ENCODE measurements around the gene NDC80.
"Not testable (repeated sequence)": the region's sequence is repeated elsewhere in the genome, so short reads cannot be mapped to it uniquely, and the experiment has no call there.

NDC80 gene

DNA sequence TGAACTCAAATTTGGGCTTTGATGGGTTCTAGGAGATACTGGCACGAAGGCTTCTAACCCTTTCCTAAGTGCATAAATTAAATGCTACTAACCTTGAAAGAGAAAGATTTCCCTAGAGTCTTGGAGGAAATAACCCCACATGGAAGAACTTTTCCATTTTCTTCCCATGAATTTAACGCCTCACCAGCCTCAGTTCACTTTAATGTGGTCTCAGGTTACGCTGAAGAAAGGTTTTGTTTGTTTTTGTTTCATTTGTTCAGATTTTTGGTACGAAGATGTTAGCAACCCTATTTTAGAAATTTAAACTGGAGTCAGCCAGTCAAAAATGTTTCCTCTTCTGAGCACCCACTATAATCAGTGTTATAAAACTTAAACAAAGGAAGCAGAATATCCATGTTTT is 30.8 kb upstream of the NDC80 start:
- in situ Hi-C loops (cut with HindIII; ENCODE audit: low sequenced_read_pairs): no loop called here
- H3K4me3 ChIP-seq (ENCODE audit: low read depth, low read length): no peak overlapping the region
- DNase-seq (ENCODE audit: low read depth): no peak
- TF ChIP-seq, protein P1, sequence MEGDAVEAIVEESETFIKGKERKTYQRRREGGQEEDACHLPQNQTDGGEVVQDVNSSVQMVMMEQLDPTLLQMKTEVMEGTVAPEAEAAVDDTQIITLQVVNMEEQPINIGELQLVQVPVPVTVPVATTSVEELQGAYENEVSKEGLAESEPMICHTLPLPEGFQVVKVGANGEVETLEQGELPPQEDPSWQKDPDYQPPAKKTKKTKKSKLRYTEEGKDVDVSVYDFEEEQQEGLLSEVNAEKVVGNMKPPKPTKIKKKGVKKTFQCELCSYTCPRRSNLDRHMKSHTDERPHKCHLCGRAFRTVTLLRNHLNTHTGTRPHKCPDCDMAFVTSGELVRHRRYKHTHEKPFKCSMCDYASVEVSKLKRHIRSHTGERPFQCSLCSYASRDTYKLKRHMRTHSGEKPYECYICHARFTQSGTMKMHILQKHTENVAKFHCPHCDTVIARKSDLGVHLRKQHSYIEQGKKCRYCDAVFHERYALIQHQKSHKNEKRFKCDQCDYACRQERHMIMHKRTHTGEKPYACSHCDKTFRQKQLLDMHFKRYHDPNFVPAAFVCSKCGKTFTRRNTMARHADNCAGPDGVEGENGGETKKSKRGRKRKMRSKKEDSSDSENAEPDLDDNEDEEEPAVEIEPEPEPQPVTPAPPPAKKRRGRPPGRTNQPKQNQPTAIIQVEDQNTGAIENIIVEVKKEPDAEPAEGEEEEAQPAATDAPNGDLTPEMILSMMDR (IDR thresholded peaks at IDR 0.05; ENCODE audit: low read depth, low read length, missing control alignments): no peak

DNA sequence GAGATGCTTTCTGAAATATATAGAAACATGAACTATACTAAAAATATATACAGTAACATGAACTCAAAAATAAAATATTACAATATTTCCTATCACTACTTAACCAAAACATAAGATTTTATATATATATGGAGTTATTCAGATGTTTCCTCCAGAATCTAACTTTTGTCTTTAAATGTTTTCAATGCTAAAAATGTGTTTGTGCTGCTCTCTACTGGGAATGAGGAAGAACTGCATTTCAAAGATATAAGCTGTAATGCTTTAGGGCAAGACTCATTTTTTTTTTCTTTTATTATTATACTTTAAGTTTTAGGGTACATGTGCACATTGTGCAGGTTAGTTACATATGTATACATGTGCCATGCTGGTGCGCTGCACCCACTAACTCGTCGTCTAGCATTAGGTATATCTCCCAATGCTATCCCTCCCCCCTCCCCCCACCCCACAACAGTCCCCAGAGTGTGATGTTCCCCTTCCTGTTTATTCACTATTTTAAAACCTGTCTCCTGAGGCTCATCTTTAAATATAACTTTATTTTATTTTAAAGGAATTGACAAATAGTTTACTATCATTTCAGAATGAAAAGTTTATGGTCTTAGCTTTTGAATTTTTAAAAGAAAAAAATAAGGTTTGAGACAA is 29.3 kb upstream of the NDC80 start:
- H3K4me3 ChIP-seq (ENCODE audit: low read depth, low read length); in situ Hi-C loops (cut with HindIII; ENCODE audit: low sequenced_read_pairs): not testable (repeated sequence)
- TF ChIP-seq, protein P1 (IDR thresholded peaks at IDR 0.05; ENCODE audit: low read depth, low read length, missing control alignments): peak; percentile 29
- peak; percentile 33 for DNase-seq (ENCODE audit: low read depth)

DNA sequence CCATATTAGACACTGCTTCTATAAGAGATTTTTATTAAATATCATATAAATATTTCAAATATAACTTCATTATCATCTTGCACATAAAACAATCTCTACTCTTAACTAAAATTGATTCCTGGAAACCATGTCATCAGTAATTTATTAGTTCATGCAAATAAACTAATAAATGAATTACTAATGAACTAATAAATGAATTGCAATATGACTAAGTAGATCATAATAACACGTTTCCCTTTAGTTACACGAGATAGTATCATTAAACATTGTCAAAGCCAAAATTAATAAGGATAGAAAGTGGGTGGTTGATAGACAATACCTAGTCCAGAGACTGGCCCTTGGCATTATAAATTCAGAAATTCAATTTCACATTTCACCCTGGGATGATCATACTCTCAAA is 26.2 kb upstream of the NDC80 start:
- TF ChIP-seq, protein P1 (IDR thresholded peaks at IDR 0.05; ENCODE audit: low read depth, low read length, missing control alignments): no peak
- in situ Hi-C loops (cut with HindIII; ENCODE audit: low sequenced_read_pairs): loop anchor here (5.0 kb wide), 1 partner anchor 958 kb away; no protein-coding TSS in a partner anchor
- DNase-seq (ENCODE audit: low read depth): no peak
- no peak overlapping the region for H3K4me3 ChIP-seq (ENCODE audit: low read depth, low read length)

DNA sequence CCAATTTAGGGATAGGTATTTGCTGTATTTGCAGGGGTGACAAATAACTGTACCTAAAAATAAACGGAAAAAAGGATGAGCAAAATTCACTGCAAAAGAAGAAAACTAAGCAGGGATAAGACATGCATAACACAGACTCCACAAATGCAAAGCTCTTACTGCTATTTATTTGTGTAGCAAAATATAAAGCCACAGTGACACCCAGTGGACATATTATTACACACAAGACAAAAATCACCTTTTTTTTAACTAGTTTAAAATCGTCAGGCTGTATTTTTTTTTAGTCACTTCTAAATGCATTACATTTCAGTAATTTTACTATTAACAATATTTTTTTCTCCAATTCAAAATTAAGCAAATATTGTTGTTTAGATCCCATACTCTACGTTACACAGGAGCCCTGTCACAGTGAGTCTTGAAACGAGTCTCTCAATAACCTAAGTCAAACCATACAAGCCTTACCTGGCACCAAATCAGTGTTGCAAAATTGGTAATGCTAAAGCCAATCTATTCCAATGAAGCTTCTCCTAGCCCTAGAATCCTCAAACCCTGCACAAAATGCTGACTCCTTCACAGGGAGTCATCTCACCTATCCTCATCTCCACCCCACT is 23.8 kb upstream of the NDC80 start:
- H3K4me3 ChIP-seq (ENCODE audit: low read depth, low read length): no peak overlapping the region
- peak; percentile 71 for DNase-seq (ENCODE audit: low read depth)
- TF ChIP-seq, protein P1 (IDR thresholded peaks at IDR 0.05; ENCODE audit: low read depth, low read length, missing control alignments): no peak
- in situ Hi-C loops (cut with HindIII; ENCODE audit: low sequenced_read_pairs): loop anchor here (5.0 kb wide), 1 partner anchor 960 kb away; no protein-coding TSS in a partner anchor

DNA sequence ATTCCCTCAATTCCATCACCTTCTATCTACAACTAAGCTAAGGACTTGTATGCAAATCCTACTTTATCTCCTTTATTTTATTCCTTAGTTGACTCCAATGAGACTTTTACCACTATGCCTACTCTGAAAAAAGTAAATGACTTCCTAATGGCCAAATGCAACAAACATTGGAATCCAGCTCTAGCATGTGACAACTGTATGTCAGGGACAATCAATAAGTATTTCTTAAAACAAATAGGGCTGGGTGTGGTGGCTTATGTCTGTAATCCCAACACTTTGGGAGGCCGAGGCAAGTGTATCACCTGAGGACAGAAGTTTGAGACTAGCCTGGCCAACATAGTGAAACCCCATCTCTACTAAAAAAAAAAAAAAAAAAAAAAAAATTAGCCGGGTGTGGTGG is 21.9 kb upstream of the NDC80 start:
- in situ Hi-C loops (cut with HindIII; ENCODE audit: low sequenced_read_pairs): loop anchor here (5.0 kb wide), 1 partner anchor 962 kb away; no protein-coding TSS in a partner anchor
- no peak for DNase-seq (ENCODE audit: low read depth)
- TF ChIP-seq, protein P1 (IDR thresholded peaks at IDR 0.05; ENCODE audit: low read depth, low read length, missing control alignments): no peak
- H3K4me3 ChIP-seq (ENCODE audit: low read depth, low read length): no peak overlapping the region

DNA sequence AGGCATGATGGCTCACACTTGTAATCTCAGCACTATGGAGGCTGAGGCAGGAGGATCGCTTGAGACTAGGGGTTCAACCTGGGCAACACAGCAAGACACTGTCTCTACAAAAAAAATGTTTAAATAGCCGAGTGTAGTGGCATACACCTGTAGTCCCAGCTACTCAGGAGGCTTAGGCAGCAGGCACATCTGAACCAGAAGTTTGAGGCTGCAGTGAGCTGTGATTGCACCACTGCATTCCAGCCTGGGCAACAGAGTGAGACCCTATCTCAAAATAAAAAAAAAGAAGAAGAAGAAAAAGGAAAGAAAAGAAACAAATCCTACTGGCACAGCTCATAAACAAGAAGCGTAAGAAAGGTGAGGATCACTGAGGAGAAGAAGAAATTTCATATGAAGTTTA is 19.9 kb upstream of the NDC80 start:
- TF ChIP-seq, protein P1 (IDR thresholded peaks at IDR 0.05; ENCODE audit: low read depth, low read length, missing control alignments): no peak

More for the DNA sequence above, 19.9 kb upstream of the NDC80 start:
- in situ Hi-C loops (cut with HindIII; ENCODE audit: low sequenced_read_pairs): no loop called here
- no peak overlapping the region for H3K4me3 ChIP-seq (ENCODE audit: low read depth, low read length)
- DNase-seq (ENCODE audit: low read depth): no peak
